SW 1271 (cell line): ENCODE data around the gene FOSL2.
A peak's percentile ranks its signal among the peaks of the same experiment; 100 is the strongest.

Source experiments
- DNase-seq, 2 experiments: peaks; one replicate each; lab custom pipeline; 2025; lab: John Stamatoyannopoulos, UW

FOSL2 gene

DNA sequence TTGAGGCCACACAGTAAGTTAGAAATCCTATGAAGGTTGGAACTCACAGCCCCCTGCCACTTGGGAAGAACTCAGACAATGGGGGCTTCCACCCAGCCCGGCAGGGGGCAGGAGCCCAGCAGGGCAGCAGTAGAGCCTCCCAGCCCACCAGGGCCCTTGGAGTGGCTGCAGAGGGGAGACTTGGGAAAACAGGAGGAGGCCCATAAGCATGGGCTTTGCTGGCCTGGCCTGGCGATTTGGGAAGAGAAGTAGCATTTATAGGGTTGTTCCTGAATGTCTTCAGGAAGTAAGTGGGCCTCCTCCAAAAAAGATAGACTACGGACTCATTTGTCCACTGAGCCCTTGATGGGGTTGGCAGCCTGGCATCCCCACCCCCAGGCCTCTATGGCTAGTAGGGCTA is 17.4 kb upstream of the FOSL2 start:
- DNase-seq: no peak

DNA sequence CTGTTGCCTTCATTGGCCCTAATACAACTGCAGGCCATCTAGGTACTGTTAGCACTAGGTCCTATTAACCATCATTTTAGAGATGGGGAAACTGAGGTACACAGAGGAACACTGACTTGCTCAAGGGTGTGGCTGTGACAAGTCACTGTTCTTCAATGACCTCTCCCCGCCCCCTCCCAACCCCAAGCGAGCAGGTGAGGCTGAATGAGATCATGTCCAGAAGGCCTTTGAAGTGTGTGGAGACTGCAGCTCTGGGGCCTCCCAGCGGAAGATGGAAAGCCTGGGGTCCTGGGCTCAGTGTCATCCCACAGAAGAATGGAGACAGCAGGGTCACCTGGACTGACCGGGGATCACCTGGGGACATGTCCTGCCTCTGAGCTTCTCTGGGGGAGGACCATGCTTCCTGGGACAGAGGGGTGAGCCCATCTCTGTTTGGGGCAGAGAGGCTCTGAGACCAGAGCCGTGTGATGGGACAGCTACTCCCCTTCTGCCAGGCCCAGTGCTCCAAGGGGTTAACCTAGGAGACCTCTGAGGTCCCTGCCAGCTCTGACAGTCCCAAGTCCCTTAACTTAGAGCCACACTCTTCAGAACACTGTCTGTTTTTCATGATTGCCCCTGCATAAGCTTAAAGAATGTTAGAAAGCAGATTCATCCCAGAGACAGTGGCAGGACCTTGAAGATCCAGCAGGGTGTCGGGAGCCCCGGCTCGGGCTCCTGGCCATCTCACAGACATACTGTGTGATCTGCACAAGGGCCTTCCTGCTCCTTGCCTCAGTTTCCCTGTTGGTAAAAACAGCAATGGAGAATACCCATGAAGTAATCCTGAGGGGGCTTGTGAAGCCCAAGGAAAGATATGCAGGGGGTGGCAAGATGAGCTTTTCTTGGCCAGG is 16.7 kb upstream of the FOSL2 start:
- DNase-seq: no peak

DNA sequence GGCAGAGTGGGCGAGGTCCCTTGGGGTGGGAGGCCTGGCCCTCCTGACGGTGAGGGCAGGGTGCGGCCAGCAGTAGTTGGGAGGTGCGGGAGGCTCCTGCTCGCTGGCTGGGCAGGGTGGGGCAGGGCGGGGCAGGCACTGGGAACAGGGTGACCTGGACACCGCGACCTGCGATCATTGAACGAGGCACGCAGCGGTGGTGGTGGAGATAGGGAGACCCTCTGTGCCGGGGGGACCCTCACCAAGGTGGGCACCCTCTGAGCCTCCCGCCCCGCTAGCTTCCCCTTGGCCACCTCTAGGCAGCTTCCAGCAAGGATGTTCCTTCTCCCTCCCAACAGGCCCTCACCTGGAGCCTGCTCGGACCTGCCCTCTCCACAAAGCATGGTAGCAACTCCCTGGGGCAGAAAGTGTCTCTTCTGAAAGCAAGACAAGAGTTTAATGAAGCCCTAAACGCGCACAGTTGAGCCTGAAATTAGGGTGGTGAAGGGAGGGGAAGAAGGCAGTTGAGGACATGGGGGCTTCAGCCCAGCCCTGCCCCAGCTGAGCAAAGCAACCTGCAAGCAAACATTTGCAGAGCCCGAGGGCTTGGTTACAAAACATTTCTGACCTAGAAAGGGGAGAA is 15.4 kb upstream of the FOSL2 start:
- no peak for DNase-seq

DNA sequence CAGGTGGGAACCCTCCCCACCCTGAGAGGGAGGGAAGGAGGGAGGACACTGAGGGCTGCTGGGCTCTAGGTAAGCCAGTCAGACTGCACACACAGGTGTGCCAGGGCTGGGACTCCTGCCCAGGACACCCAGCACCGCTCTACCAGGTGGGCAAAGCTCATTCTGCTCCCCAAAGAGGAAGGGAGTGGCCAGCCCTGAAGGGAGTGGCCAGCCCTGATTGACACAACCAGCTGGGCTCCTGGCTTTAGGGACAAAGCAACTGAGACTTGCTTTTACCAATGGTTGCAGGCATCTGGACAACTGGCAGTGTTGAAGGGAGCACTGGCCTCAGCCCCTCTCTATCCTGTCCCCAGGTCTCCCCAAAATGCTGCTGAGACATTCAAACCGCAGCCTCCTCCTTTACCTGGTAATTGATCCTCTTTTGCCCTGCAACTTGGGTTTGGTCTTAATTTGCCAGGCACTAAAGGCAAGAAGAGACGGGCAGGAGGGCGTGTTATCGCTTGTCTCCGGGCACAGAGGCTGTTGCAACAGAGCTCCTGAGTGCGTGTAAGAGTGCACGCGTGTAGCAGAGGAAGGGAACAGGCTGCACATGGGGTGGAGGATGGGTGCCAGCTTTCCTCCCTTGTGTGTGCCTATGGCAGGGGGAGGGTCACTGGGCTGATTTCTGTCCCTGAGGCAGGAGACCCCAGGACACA is 14.5 kb upstream of the FOSL2 start:
- no peak for DNase-seq

DNA sequence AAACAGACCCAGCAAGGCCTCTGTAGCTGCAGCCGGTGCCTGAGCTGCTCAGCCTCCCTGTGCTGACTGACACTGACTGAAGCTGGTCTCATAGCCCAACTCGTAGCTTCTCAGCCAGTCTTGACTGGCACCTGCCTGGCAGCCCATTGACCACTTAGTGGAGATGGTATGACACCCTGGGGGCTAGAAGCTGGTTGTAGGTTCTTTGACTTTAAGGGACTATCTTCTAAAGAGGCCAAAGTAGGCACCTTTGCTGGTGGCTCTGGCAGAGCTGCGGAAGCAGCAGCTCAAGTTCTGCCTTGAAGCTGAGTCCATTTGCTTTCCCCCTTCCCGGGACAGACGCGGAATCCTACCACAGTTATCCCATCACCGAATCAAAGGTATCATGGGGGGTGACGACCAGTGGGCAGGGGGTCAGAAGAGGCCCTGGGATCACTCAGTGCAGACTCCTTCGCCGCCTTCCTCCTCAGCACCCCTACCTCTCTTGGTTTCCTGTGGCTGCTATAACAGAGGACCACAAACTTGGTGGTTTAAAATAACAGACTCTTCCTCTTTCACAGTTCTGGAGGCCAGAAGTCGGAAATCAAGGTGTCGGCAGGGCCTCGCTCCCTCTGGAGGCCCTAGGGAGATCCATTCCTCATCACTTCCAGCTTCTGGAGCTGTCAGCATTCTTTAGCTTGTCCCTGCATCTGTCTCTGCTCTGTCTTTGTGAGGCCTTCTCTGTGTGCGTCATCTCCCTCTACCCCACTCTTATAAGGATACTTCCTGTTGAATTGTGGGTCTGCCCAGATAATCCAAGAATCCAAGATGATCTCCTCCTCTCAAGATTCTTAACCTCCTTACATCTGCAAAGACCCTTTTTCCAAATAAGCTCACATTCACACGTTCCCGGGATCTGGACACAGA is 13.7 kb upstream of the FOSL2 start:
- DNase-seq: no peak

DNA sequence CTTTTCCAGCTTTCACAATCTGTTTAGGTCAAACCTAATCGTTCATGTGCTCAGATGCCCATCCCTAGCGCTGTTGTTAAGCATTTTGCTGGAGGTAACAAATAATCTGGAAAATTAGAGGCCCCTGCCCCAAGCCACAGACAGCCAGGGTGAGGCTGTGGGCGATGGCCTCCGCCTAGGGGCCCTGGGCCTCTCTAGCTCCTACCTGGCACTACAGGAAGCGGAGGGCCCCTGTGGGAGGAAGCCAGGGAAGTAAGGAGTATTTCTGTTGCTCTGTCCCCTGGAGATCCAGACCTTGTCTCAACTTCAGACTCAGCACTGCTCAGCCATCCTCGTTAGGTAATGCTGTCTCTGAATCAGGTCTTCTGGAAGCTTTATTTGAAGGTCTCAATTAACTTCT is 12.4 kb upstream of the FOSL2 start:
- no peak for DNase-seq

DNA sequence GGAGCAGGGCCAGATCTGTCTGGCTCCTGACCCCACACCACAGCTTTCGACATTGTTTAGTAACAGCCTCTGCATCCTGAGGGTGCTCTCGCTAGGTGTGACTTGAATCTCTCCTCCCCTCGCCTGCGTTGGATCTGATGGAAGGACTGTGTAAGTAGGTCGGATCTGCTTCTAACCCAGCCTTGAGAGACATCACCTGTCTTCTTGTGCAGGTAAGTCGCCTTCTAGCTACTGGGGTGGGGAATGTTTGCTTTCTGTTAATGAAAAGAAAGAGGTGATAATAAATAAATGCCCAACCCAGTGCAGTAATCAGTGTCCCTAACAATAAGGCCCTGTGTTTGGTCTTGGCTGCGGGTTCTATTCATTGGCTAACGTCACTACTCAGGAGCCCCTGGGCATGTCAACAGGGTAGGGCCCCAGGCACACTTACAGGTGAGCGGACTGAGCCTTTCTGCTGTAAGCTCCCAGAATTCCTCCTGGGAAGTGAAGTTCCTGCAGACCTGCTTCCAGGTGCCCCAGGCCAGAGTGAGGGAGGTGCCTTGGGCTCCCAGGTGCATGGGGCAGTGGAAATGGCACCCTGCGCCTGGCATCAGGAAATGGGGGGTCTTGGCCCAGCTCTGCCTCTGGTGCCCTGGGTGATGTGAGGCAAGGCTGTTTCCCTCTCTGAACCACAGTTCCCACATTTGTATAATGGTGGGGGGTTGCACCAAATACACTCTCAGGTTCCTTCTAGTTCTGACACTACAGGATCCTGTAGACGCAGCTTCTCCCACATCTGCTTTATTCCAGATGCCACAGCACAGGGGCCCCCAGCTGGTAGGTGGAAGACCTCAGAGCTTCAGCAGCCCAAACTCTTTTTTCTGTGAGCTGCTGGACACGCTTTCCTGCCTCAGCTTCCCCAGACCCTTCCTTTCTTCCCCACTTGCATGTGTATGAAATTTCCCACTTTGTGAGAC is 11.2 kb upstream of the FOSL2 start:
- DNase-seq: no peak

DNA sequence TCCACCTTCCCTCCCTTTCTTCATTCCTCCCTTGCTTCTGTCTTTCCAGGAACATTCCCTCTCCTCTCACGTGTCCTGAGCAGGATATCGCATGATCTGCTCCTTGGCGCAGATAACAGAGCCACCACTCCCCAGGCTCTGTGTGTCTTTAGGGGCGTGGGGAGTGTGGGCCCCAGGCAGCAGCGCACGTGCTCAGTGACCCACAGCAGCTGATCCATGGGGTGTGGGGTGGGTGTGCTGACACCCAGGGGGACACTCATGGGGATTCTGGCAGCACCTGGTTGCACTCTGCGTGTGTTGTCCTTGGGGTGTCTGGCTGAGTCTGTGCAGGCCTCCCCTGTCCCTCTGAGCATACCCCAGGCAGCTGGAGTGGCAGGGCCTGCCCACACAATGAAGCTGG is 9.9 kb upstream of the FOSL2 start:
- DNase-seq: no peak

DNA sequence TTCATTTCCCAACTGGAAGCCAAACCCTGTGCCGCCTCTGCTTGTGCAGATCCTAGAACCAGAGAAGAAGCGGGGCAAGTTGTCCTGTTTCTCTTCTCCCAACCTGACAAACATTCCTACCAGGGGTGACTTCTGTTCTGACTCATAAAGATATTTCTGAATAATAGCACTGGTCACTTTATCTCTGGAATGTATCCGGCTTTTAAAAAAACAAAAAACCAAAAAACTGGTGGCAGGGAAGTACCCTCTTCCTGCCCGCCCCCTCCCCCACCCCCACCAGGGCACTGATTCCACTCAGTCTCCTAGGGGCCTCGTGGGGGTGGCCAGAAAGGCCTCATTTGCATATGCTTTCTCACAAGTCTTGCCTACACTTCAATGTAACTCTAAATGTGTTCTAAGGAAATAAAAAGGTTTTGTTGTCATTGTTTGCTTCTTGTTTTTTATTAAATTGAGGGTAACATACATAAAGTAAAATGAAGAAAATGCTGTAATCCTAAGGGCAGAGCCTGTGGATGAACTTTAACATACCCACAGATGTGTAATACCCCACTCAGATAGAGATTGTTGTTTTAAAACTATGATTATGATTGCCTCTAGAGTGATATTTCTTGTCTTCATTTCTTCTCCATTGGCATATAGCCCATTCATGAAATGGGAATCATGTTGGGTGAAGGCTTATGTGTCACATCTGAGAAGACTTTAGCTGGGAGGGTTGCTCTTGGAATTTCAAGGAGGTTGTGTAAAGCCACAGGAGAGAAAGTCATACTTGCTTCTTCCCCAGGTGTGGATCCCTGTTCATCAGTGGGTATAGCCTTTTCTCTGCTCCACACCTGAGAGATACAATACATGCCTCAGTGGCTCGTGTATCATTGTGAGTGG is 5.3 kb upstream of the FOSL2 start:
- peak; percentile 54 to 80 for DNase-seq

DNA sequence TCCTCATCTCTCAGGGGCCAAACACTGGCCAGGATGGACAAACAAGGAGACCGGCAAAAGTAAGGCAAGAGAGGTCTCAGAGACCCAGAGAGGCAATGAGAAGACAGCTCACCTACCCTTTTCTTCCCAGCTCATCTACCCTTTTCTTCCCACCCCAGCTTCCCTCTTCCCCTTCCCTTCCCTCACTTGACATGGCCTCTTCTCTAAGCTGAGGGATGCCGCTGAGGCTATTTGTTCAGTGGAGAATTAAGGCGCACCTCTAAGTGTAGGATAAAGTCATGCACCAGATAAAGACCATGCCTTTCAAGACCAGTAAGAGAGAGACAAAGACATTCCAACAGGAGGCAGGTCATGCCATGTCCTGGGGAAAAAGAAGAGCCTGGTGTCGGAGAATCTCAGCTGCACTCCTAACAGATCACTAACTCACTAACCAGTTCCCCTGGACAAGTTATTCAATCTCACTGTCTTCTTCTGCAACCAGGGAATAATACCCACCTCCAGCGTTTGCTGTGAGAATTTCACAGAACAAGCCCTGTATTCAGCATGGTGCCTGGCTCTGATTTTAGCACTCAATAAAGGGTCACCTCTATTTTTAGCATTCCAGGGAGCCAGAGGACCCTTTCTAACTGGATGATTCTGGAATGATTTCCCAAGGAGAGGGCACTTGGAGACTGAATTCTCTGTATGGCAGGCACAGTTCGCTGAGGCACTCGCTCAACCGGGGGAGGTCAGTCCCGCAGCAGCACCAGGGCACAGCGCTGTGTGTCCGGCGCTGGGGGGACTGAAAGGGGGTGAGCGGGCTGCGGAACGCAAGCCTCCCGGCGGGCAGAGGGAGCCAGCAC is 3.0 kb upstream of the FOSL2 start:
- DNase-seq: no peak

DNA sequence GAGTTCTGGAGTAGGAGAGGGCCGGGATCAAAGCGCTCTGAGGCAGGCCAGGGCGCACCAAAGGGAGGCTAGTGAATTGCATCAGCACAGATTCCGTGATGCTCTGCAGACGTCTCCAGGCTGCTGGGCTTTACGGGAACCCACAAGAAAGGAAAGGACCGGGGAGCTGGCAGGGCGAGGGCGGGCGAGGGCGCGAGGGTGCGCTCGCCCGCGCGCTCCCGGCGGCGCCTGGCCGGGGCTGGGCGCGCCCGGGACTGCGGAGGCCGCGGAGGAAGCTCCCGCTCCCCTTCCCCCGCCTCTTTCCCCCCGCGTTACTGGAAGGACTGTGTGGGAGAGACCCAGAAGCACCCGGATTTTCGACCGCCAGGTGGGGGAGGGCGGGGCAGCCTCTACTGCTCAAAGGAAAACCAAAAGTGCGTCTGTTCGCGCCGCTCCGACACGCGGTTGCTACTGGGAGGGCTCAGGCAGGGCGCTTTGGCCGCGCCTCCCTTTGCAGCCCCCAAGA is 2.4 kb upstream of the FOSL2 start:
- DNase-seq: peak; percentile 77 to 89

DNA sequence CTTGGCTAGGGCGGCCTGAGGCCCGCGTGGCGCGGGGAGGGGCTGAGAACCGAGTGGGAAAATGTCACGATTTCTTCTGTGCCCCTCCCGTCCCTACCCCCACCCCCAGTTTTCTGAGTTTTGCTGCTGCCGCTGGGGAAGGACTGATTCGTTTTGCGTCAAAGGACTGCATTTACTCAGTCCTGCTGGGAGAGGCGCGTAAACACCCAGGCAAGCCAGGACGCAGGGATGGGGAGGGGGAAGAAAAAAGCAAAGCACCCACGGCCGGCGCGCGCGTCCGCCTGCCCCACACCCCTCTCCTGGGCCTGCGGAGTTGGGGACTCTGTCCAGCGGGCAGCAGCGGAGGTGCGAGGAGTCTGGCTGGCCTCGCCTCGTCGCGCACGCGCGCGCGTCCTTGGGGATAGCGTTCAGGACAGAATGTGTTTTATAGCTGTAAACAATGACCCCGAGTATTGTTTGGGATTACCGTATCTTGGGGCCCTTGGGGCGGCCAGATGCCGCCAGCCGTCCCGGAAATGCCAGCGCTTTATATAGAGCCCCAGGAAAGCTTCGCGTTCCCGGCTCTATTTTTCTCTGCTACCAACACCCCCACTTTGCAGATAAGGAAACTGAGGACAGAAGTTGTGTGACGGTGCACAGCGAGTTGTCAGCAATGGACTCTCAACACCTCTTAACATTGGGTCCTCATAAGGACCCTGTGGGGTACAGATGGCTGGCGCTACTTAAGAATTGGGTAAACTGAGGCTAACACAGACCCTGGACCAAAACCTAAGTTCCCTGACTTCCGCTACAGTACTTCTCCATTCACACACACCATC is 1.7 kb upstream of the FOSL2 start:
- peak; percentile 72 to 74 for DNase-seq

DNA sequence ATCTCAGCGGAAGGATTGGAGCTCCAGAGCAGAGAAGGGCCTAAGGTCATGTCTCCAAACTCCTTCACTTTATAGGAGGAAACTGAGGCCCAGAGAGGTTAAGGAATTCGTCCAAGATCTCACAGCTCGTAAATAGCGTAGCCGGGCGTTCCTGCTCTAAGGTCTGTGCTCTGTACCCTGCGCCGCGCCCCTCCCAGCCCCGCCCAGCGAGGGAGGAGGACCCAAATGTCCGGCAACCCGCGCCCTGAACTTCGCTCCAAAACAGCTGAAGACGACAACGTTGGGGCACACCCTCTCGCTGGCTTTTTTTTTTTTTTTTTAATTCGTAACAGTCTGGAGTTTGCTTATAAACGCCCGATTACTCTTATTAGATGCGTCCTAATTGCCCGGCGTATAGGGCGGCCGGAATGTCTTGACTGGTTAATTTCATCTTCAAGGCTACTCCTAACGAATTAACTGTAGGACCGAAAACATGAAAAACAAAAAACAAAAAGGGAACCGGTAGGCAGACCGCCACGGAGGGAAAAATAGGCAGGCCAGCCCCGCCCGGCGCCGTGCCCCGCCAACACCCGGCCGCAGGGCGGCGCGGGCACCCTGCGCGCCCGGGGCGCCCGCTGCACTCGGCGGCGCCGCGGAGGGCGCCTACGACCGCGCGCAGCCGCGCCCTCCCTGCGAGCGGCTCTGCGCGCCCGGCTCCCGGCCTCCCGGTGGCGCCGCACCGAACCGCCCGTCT is 928 bp upstream of the FOSL2 start:
- peak; percentile 89 to 93 for DNase-seq

DNA sequence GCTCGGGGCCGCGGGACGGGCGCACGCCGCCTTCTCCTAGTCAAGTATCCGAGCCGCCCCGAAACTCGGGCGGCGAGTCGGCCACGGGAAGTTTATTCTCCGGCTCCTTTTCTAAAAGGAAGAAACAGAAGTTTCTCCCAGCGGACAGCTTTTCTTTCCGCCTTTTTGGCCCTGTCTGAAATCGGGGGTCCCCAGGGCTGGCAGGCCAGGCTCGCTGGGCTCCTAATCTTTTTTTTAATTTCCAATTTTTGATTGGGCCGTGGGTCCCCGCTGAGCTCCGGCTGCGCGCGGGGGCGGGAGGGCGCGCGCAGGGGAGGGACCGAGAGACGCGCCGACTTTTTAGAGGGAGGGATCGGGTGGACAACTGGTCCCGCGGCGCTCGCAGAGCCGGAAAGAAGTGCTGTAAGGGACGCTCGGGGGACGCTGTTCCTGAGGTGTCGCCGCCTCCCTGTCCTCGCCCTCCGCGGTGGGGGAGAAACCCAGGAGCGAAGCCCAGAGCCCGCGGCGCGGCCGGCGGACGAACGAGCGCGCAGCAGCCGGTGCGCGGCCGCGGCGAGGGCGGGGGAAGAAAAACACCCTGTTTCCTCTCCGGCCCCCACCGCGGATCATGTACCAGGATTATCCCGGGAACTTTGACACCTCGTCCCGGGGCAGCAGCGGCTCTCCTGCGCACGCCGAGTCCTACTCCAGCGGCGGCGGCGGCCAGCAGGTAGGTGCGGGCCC is 617 bp downstream of the FOSL2 start:
- DNase-seq: peak; percentile 50 to 69

DNA sequence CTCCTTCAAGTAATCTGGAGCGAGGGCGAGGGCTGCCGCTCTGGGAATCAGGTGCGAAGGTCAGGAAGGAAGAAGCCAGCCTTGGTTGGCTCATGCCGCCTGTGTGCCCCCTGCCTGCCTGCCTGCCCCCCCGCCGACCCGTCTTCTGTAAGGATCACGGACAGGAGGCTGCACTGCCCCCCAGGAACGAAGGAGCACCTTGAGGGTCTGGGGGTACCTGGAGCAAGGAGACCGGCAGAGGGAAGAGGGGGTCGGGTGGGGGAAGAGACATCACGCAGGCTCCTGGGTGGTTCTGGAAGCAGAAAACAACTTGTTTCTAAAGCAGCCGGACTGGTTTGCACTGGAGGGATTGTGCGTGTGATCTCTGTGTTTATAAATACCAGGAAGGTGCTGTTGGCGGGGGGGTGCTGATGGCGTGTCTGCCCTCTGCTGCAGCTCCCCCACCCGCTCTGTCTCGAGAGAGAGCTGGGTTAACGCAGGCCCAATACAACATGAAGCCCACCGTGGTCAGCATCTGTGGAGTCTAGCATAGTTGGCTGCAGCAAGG is 1.7 kb downstream of the FOSL2 start:
- peak in 1 of 2 experiments; percentile 42 for DNase-seq

DNA sequence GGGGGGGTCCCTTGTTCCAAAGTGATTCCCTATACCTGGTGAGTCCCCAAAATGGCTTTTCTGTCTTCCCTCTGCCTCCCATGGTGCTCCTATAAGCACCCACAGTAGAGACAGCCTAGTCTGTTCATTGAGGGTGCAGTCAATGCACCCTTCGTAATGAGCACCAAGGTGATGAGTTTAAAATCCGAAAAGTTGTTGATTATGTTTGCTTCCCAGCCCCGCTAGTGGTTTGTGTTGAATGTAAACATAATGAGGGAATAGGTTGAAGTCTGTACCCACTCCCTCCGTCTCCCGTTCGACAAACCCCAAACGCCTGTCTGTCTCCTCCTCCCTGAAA is 2.3 kb downstream of the FOSL2 start:
- DNase-seq: no peak
